EL (cell line): ENCODE measurements around the gene SLC6A7.
"Not testable (repeated sequence)": the region's sequence is repeated elsewhere in the genome, so short reads cannot be mapped to it uniquely, and the experiment has no call there.

Experiments used
- DNase-seq: peaks from one replicate; pipeline ENCODE4 v3.0.0-alpha.2; 2016

The SLC6A7 gene

GRCh38 chr5:150219142-150219541 lies 29.3 kb downstream of the SLC6A7 start:
- no peak for DNase-seq

DNA sequence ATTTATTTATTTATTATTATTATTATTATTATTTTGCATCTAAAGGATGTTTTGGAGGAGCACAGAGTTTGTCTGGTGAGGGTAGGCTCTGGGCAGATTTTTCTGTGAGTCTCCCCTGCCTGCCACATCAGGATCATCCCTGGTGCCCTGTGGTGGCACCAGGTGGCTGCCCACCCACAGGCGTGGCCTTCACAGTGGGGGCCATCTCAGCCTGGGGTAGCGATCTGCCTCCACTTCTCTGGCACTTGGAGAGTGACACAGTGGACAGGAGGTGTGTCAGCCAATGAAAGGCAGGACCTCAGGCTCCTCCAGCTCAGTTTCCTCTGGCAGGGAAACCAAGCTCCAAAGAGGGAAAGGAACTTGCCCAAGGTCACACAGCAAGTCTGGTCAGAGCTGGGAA lies 30.0 kb downstream of the SLC6A7 start:
- DNase-seq = no peak

DNA sequence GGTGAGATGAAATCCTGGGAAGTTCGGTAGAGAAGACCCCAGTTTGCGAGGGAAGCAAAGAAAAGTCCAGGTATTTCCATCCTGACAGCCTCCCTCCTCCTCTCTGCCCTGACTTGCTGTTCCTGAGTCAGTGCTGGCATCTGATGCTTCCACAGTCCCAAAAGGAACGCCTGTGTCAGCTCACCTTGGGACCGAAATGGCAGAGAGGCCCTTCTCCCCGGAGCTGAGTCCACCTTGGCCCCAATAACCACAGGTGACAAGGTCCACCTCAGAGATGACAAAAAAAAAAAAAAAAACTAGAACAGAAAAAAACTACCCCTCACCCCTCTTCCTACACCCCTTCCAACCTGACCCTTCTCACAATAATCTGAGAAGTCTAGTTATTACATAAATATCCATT lies 31.6 kb downstream of the SLC6A7 start:
- no peak for DNase-seq

DNA sequence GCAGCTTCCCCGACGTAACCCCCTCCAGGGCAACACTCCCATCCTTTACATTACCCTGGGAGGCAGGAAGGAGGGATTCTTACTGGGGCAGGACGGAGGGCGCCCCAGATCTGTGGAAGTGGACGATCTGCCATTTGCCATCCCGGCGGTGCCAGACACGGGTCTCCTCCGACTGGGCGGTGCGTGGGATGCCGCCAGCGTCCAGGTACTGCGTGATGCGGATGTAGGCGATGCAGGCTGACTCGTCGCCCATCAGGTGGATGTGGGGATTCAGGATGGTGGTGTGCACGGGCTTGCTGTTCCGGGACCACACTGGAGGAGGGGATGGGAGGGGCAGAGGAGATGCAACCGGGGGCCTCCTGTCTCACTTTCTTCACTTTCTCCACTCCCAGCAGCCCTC lies 33.0 kb downstream of the SLC6A7 start:
- no peak for DNase-seq

- no peak for DNase-seq
Observed at GRCh38 chr5:150223474-150223873, 33.6 kb downstream of the SLC6A7 start.

DNA sequence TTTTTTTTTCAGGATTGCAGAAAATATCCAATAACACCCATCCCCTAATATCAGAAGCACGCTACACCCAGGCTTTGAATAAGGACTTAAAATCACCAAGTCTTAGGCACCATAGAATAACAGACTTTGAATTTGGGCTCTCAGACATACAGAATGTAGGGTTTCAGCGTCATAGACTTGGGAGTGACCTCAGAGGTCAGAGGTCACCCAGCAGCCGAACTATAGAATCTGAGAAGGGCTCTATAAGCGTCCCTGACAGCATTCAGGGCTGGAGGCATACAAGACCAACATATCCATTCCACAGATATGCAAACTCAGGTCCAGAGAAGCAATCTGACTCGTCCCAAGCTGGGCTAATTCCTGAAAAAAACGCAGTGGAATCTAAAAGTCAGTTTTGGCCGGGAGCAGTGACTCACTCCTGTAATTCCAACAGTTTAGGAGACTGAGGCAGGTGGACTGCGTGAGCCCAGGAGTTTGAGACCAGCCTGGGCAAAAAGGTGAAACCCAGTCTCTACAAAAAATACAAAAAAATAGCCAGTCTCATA lies 34.7 kb downstream of the SLC6A7 start:
- DNase-seq = peak; percentile 37

- DNase-seq = no peak
Observed at GRCh38 chr5:150227036-150227435, 37.2 kb downstream of the SLC6A7 start.

- DNase-seq = peak; percentile 82
Observed at GRCh38 chr5:150227606-150228273, 37.9 kb downstream of the SLC6A7 start.

GRCh38 chr5:150229571-150229970 lies 39.7 kb downstream of the SLC6A7 start:
- DNase-seq = no peak

GRCh38 chr5:150230842-150231241 lies 41.0 kb downstream of the SLC6A7 start:
- DNase-seq = no peak

GRCh38 chr5:150233706-150234105 lies 43.8 kb downstream of the SLC6A7 start:
- not testable (repeated sequence) for DNase-seq

DNA sequence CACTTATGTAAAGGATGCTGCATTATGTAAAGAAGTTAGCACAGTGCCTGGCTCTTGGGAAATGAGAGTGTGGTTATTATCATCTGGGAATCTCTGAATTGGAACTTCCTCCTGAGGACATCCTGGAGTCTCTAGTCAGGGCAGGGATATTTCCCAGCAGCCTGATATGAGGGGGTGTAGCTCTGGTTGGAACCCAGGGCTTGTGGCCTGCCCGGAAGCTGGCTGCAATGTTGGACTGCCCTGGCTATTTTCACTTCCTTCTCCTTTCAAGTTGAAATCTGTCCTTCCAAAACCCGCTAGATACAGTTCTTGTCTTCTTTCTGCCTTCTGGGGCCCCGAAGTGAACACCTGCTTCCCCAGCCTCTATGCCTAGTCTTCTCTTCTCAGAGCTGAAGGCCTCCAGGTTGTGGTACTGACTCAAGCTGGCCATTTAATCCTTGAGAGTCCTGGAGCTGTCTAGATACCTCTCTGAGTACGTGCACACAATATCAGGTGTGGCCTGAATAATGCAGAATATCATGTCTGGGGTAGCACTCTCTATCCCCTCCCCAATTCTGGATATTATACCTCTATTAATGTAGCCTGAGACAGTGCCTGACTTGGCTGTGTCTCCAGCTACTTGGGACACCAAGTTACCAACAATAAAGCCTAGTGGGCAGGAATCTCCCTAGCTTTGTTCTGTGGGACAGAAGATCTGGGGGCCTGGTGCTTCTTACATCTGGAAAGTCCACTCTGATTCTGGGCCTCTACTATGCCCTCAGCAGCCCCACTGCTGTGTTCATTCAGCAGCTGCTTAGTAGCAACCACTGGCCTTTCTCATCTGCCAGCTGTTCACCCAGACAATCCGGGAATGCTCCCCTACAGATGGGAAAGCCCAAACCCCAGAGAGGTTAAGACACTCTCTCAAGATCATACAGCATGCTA lies 45.0 kb downstream of the SLC6A7 start:
- no peak for DNase-seq

- DNase-seq = no peak
Observed at GRCh38 chr5:150235500-150235854, 45.6 kb downstream of the SLC6A7 start.

DNA sequence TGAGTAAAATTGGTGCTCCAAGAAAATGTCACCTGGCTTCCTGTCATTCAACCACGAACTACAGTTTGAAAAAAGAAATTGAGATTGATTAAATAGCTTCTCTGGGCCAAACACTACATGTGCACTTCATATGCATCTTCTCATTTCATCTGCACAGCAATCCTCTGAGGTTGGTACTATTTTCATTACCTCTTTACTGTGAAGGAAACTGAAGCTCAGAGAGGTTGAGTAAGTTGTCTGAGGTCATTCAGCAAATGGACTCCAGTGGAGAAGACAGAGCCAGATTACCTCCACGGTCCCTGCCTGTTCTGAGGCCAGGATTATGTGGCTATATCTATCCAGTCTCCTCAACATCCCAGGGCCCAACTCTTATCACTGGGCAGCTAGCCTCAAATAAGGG lies 46.5 kb downstream of the SLC6A7 start:
- DNase-seq = no peak

DNA sequence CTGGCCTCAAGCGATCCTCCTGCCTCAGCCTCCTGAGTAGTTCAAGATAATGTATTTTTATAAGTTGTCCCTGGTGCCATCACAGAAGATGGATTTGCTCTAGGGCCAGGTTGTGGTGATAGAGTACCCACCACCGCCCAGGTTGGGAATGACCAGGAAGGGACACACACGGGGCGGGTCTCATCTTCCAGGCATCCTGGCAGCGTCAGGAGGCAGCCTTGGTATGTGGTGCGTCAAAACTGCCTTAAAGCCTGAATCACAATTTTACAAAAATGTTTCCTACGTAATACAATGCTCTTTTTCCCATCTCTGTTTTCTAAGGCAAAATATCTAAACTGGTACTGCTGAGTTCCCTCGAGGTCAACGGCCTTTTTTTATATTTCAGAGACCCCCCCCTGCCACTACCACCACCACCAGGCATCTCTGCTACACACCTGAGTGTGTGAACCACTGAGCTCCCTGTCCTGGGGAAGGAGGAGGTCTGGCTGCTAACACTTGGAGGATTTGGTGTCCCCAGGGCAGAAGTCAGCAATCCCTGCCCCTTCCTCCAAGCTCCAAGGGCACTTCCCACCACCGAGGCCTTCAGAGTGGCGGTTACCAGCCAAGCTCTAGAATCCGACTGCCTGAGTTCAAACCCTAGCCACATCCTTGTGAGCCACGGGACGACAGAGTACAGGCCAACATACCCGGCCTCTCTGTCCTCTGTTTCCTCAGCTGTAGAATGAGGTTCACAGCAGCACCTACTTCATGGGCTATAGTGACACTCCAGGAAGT lies 47.3 kb downstream of the SLC6A7 start:
- DNase-seq = no peak

GRCh38 chr5:150238646-150239045 lies 48.8 kb downstream of the SLC6A7 start:
- no peak for DNase-seq

DNA sequence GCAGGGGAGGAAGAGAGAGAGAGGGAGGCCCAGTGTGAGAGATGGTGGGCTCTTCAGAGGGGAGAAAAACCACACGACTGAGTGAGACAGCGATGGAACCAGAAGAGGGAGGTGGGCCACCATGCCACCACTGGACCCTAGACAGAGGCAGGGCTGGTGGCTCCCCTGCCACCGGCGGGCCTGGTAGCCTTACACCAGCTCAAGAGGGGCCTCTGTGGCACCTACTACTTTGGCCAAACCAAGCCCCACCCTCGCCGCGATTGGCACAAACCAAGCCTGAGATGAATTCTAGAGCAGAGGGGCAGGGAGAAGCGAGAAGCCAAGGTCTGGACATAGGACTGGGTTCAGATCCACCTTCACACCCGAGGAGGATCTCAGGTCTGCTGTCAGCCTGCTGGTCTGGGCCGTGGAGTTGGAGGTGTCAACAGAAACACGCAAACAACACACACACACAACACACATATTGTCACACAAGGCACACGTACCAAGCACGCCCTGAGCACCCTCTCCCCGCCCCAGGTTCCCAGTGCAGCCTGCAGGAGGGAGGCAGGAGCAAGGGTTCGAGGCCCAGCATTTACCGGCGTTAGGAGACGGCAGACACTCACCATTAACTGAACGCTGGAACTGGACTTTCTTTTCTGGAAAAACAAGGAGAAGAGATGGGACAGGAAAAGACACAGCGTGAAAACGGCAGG lies 49.4 kb downstream of the SLC6A7 start:
- DNase-seq = no peak

DNA sequence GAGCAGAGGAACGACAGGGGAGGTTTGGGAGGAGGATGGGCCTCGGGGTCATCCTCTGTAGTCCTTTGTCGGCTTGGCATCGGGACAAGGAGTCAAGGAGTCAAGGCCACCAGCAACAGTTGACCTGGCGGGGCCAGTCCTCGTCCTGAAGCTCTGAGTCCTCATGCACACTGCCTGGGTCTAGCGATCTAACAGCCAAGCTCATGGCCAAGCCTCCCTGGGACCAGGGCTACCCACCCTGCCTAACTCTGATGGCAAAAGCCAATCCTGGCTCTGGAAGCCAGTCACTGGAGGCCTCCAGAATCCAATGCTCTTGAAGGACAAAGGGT lies 49.9 kb downstream of the SLC6A7 start:
- no peak for DNase-seq

DNA sequence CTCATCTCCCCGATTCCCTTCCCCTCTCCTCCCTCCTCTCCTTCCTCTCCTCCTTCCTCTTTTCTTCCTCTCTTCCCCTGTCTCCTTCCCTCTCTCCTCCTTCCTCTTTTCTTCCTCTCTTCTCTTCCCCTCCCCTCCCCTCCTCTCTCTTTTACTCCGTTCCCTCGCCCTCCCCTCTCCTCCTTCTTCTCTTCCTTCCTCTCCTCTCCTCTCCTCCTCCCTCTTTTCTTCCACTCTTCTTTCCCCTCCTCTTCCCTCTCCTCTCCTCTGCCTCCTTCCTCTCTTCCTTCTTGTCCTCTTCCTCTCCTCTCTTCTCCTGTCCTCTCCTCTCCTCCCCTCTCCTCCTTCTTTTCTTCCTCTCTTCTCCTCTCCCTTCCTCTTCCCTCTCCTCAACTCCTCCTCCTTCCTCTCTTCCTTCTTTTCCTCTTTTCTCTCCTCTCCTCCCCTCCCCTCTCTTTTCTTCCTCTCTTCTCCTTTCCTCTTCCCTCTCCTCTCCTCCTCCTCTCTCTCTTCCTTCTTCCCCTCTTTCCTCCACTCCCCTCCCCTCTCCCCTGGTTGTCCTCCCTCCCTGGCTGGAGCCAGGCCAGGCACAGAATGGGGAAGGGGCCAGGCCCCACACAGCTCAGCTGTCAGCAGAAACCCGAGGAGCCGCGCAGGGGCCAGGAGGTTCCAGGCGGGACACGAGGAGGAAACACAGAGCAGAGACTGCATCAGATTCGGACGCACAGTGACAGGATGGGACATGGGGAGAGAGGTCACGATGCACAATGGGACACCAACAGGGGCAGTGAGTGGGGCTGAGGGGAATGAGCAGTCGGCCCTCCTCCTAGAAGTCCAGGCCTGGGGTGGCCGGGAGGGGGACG lies 51.7 kb downstream of the SLC6A7 start:
- DNase-seq = no peak

- DNase-seq = no peak
Observed at GRCh38 chr5:150242251-150242894, 52.5 kb downstream of the SLC6A7 start.

DNA sequence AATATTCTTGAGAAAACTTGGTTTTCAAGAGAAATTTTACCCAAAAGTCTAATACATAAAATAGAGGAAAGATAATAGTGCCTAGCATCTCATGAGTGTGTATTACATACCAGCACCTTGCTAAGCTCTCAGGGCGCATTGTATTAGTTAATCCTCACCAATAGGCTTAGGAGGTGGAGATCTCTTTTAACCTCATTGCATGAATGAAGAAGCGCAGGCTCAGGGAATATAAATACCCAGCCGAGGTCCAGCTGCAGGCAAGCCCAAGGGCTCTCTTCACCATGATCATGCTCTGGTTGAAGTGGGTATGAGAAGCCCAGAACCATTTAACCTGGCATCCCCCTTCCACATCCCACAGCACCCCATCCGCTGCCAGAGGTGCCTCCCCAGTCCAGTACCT lies 53.7 kb downstream of the SLC6A7 start:
- no peak for DNase-seq
